ENCODE data around the gene TFEB. TPM values are rescaled to one million over a fixed set of nuclear protein-coding genes. Genes with fewer than 3 reads are reported as not detected.

Gene TFEB
- total and polyA plus RNA-seq, 2 donors (not counting 1 experiment from before 2014, with no cell fraction given): 1.9 to 7.6 TPM

DNA sequence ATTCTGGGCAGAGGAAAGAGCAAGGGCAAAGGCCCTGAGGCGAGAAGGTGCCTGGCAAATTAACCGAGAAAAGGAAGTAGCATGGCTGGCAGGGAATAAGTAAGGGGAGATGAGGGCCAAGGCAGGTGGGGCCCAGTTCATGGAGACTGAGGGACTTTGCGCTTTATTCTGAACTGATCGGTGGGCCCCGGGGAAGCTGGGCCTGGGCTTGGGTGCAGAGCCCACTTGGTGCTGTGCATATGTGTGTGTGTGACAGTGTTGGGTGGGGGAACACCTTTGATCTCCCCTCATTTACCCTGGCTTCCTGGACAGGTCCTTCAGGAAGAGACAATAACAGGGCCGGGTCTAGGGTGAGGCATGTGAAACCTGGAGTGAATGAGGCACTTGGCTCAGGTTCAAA, 100.0 kb downstream of the TFEB start:
- H3K4me2 ChIP-seq (ENCODE audit: extremely low read depth, insufficient read depth, low read length): no peak overlapping the region
- no peaks in the 10 kb centered on the region for H3K9me3 ChIP-seq (ENCODE audit: control insufficient read depth, insufficient read depth, low read depth, low read length)
- H3K4me1 ChIP-seq (ENCODE audit: control insufficient read depth, extremely low read depth, insufficient read depth, low read length): no peaks in the 10 kb centered on the region
- H3K79me2 ChIP-seq (ENCODE audit: control insufficient read depth, insufficient read depth, low read length): no peaks in the 10 kb centered on the region
- DNase-seq (ENCODE audit: low read depth in 2 of 2): no peak
- H3K9ac ChIP-seq (ENCODE audit: insufficient read depth, low read length): no peak overlapping the region
- no peak overlapping the region for H3K27ac ChIP-seq (ENCODE audit: insufficient read depth, low read length)
- no peak overlapping the region for H3K4me3 ChIP-seq (replicated peaks in 1 of 4; ENCODE audit: control extremely low read depth in 1 of 4, insufficient read depth in 1 of 4, low read depth in 3 of 4, low read length in 4 of 4)
- H3K36me3 ChIP-seq (ENCODE audit: control insufficient read depth, insufficient read depth, low read length): no peaks in the 10 kb centered on the region
- H4K20me1 ChIP-seq (ENCODE audit: control insufficient read depth, extremely low read depth, insufficient read depth, low read length): no peaks in the 10 kb centered on the region
- no peak for TF ChIP-seq EZH2 (IDR thresholded peaks at IDR 0.05; ENCODE audit: low read length, missing control alignments)
- TF ChIP-seq, protein P1, sequence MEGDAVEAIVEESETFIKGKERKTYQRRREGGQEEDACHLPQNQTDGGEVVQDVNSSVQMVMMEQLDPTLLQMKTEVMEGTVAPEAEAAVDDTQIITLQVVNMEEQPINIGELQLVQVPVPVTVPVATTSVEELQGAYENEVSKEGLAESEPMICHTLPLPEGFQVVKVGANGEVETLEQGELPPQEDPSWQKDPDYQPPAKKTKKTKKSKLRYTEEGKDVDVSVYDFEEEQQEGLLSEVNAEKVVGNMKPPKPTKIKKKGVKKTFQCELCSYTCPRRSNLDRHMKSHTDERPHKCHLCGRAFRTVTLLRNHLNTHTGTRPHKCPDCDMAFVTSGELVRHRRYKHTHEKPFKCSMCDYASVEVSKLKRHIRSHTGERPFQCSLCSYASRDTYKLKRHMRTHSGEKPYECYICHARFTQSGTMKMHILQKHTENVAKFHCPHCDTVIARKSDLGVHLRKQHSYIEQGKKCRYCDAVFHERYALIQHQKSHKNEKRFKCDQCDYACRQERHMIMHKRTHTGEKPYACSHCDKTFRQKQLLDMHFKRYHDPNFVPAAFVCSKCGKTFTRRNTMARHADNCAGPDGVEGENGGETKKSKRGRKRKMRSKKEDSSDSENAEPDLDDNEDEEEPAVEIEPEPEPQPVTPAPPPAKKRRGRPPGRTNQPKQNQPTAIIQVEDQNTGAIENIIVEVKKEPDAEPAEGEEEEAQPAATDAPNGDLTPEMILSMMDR (conservative IDR thresholded peaks at IDR 0.05 in 1 of 2, IDR thresholded peaks at IDR 0.05 in 1 of 2; ENCODE audit: low read depth in 1 of 2, low read length in 2 of 2): no peak
- no peak overlapping the region for H2AFZ ChIP-seq (ENCODE audit: low read length)
- H3K27me3 ChIP-seq (ENCODE audit: control insufficient read depth, insufficient read depth, low read length): peaks cover 35% of the 10 kb centered on the region

DNA sequence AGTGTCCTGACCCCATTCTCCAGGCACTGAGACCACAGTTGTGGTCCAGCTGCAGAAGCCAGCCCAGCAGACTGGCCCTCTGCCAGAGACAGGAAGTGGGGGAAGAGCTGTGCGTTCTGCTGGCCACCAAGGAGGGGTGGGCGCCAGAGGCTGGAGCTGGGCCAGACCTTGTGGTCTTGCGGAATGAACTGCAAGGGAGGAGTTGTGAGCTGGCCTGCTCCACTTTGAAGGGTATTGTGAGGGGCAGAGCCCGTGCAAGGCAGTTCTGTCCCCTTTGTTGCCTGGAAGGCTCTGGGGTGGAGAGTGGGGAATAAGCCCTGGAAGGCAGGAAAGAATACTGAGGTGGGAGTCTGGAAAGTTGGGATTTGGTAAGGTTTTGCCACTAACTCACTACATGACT, 100.8 kb downstream of the TFEB start:
- no peak overlapping the region for H3K9ac ChIP-seq (ENCODE audit: insufficient read depth, low read length)
- H3K9me3 ChIP-seq (ENCODE audit: control insufficient read depth, insufficient read depth, low read depth, low read length): no peaks in the 10 kb centered on the region
- H3K36me3 ChIP-seq (ENCODE audit: control insufficient read depth, insufficient read depth, low read length): no peaks in the 10 kb centered on the region
- H3K27me3 ChIP-seq (ENCODE audit: control insufficient read depth, insufficient read depth, low read length): peaks cover 29% of the 10 kb centered on the region
- peak in 1 of 2 donors; percentile 78 for DNase-seq (ENCODE audit: low read depth in 2 of 2)
- H4K20me1 ChIP-seq (ENCODE audit: control insufficient read depth, extremely low read depth, insufficient read depth, low read length): no peaks in the 10 kb centered on the region
- H3K79me2 ChIP-seq (ENCODE audit: control insufficient read depth, insufficient read depth, low read length): no peaks in the 10 kb centered on the region
- TF ChIP-seq, protein P1 (conservative IDR thresholded peaks at IDR 0.05 in 1 of 2, IDR thresholded peaks at IDR 0.05 in 1 of 2; ENCODE audit: low read depth in 1 of 2, low read length in 2 of 2): no peak
- TF ChIP-seq EZH2 (IDR thresholded peaks at IDR 0.05; ENCODE audit: low read length, missing control alignments): no peak
- H2AFZ ChIP-seq (ENCODE audit: low read length): no peak overlapping the region
- no peak overlapping the region for H3K4me2 ChIP-seq (ENCODE audit: extremely low read depth, insufficient read depth, low read length)
- H3K4me3 ChIP-seq (replicated peaks in 1 of 4; ENCODE audit: control extremely low read depth in 1 of 4, insufficient read depth in 1 of 4, low read depth in 3 of 4, low read length in 4 of 4): no peak overlapping the region
- no peaks in the 10 kb centered on the region for H3K4me1 ChIP-seq (ENCODE audit: control insufficient read depth, extremely low read depth, insufficient read depth, low read length)
- H3K27ac ChIP-seq (ENCODE audit: insufficient read depth, low read length): no peak overlapping the region

Other genes starting within 250 kb of the TFEB start
- 1.3 and 1.8 TPM in 2 replicates for gene FOXP4, start 189.2 kb downstream of the TFEB start, total RNA-seq
- gene FOXP4, start 189.2 kb downstream of the TFEB start, polyA plus RNA-seq: 0.81 and 1.9 TPM in 2 replicates
- gene MDFI, start 97.1 kb downstream of the TFEB start, total RNA-seq: 0.17 and 3.3 TPM in 2 replicates
- not detected in 2 replicates for gene MDFI, start 97.1 kb downstream of the TFEB start, polyA plus RNA-seq
- gene PGC, start 11.8 kb upstream of the TFEB start, total RNA-seq: not detected in 2 replicates
- not detected in 2 replicates for gene PGC, start 11.8 kb upstream of the TFEB start, polyA plus RNA-seq
- gene FRS3, start 44.3 kb upstream of the TFEB start, total RNA-seq: 1.0 and 1.8 TPM in 2 replicates
- gene FRS3, start 44.3 kb upstream of the TFEB start, polyA plus RNA-seq: 2.4 and 2.6 TPM in 2 replicates
- gene PRICKLE4, start 45.2 kb upstream of the TFEB start, total RNA-seq: 0.26 TPM in 1 of 2 replicates, not detected in the other
- 0.08 and 0.19 TPM in 2 replicates for gene PRICKLE4, start 45.2 kb upstream of the TFEB start, polyA plus RNA-seq
- 53.4 and 54.7 TPM in 2 replicates for gene TOMM6, start 52.1 kb upstream of the TFEB start, total RNA-seq
- 324 and 506 TPM in 2 replicates for gene TOMM6, start 52.1 kb upstream of the TFEB start, polyA plus RNA-seq
- gene USP49, start 159.8 kb upstream of the TFEB start, total RNA-seq: 1.8 and 2.3 TPM in 2 replicates
- gene USP49, start 159.8 kb upstream of the TFEB start, polyA plus RNA-seq: 1.0 and 1.5 TPM in 2 replicates
- gene MED20, start 185.5 kb upstream of the TFEB start, total RNA-seq: 24.9 and 27.7 TPM in 2 replicates
- gene MED20, start 185.5 kb upstream of the TFEB start, polyA plus RNA-seq: 38.6 and 40.0 TPM in 2 replicates
- 13.7 and 14.9 TPM in 2 replicates for gene BYSL, start 185.9 kb upstream of the TFEB start, total RNA-seq
- gene BYSL, start 185.9 kb upstream of the TFEB start, polyA plus RNA-seq: 11.3 and 19.7 TPM in 2 replicates
- 10.3 and 15.0 TPM in 2 replicates for gene CCND3, start 206.2 kb upstream of the TFEB start, total RNA-seq
- gene CCND3, start 206.2 kb upstream of the TFEB start, polyA plus RNA-seq: 29.6 and 43.7 TPM in 2 replicates